DMS114 treated with DMSO at 0.1 percent for 48 hours (cell line): ENCODE measurements around the gene TTBK2.
A peak's percentile ranks its signal among the peaks of the same experiment; 100 is the strongest.
"Not testable (repeated sequence)": the region's sequence is repeated elsewhere in the genome, so short reads cannot be mapped to it uniquely, and the experiment has no call there.

ENCODE experiments used
- DNase-seq: peaks from one replicate; lab custom pipeline; 2025; ENCODE audit not compliant: unreplicated experiment; lab: John Stamatoyannopoulos, UW

TTBK2 gene

GRCh38 chr15:42766109-42766508 is 154.5 kb downstream of the TTBK2 start:
- DNase-seq = not testable (repeated sequence)

GRCh38 chr15:42764154-42764731 is 156.3 kb downstream of the TTBK2 start:
- DNase-seq = not testable (repeated sequence)

- not testable (repeated sequence) for DNase-seq
Observed at GRCh38 chr15:42761813-42762212, 158.8 kb downstream of the TTBK2 start.

GRCh38 chr15:42760759-42761158 is 159.8 kb downstream of the TTBK2 start:
- no peak for DNase-seq

DNA sequence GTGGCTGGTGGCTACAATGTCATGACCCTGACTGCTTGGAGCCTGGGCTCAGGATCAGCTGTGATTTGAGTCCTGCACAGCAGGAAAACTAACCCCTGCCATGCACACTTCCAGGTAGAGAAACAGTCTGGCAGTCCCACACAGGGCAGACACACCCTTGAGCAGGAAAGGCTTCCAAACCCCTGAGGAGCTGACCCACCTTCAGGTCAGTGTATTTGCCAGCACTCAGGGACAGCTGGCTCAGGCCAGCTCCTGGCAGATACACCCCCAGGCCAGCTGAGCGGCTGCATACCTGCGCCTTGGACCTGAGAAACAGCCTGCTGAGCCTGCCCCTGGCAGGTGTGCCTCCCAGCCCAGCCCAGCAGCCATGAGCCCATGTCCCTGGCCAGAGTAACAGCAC is 161.5 kb downstream of the TTBK2 start:
- DNase-seq = no peak

GRCh38 chr15:42750306-42750705 is 170.3 kb downstream of the TTBK2 start:
- DNase-seq = no peak

- no peak for DNase-seq
Observed at GRCh38 chr15:42749266-42749665, 171.3 kb downstream of the TTBK2 start.

DNA sequence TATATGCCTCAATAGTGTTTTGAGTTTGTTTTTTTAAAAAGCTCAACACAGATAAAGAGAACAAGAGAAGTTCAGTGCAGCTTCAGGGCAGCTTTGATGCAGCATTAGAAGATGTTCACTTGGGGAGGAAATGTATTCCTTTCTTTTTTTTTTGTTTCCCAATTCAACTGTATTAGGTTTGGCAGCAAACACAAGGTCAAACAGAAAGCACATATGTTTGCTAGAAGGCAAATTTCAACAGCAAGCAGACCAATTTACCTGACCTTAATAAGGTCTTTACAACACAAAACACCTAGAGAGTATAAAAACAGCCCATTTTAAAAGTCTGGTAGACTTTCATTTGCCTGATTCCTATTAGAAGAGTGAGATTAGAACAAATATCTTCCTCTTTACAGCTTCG is 176.4 kb downstream of the TTBK2 start:
- DNase-seq = no peak

GRCh38 chr15:42742149-42742548 is 178.4 kb downstream of the TTBK2 start:
- DNase-seq = no peak

DNA sequence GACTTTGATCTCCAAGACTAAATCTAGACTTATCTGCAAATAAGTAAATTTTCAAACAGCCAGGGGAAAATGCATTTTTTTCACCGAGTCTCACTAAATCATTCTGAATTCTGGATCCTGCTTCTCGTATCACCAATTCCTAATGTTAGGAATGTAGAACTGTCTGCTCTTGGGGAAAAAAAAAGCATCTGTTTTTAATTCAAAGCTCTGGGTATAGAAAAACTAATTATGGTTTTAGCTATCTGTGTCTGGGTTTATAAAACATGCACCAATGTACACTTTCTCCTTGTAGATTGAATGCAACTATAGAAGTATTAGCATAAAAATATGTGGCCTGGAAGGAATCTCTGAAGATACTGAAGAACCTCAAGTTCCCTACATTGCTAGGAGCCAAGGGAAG is 178.9 kb downstream of the TTBK2 start:
- DNase-seq = no peak

DNA sequence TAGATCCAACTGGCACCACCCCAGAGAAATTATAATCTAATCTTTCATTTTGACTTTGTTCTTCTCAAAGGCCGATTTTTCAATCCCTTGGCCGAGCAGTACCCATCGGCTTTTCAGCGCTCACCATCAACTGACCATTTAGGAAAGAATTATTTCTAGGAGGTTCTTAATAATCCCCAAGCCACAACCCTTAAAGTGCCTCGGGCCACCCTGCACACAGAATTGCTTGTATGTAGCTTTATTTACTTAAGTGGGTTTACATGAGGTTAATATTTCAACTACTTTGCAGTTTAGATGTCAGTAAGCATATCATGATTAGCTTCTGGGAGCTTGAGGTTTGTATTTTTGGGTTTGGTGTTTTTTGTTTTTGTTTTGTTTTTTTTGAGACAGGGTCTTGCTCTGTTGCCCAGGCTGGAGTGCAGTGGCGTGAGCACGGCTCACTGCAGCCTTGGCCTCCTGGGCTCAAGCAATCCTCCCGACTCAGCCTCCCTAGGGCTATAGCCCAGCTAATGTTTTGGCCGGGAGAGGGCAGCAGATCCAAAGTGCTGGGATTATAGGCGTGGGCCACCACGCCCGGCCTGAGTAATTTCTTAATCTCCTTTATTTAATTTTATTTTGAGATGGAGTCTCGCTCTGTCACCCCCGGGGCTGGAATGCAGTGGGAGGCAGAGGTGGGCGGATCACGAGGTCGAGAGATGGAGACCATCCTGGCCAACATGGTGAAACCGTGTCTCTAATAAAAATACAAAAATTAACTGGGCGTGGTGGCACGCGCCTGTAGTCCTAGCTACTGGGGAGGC is 182.8 kb downstream of the TTBK2 start:
- DNase-seq = no peak

- peak; percentile 54 for DNase-seq
Observed at GRCh38 chr15:42736793-42737528, 183.6 kb downstream of the TTBK2 start, which contains the start of gene CDAN1. TSS of gene CDAN1 (minus strand) at chr15:42737128. CDS start at chr15:42737102, 26 bp downstream.

GRCh38 chr15:42736178-42736792 is 184.3 kb downstream of the TTBK2 start:
- DNase-seq = no peak

DNA sequence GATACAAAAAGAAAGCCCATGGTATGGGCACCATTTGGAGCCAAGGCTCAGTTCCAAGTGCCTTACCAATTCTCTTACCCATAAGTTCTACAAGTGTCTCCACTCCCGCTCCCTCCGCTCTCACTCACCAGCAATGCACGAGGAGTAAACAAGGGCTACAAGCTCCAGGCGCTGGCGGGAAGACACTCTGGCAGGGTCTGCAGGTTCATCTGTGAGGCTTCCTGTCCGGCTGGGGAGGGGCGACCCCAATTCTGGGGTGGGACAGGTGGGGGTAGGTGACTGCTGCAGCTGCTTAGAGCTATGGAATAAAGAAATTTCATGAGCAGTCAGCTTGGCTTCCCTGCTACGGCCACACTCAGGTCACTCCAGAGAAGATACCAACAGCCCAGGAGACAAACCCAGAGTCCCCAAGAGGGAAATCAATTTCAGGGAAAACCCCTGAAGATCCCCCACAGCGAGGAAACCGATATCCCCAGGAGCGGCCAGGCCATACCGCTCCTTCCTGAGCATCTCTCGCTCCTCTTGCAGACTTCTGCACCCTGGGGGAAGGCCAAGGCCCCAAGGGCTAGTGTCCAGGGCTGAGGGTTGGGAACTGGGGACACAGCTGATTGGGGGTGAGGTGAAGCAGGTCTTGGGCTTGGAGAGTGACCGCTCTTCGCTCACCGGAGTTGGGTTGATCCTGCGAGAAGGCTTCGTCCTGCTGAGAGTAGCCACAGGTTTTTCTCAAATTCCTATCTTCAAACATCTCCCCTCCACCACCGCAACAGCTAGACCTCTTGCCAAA is 185.0 kb downstream of the TTBK2 start:
- no peak for DNase-seq

- no peak for DNase-seq
Observed at GRCh38 chr15:42734076-42734672, 186.4 kb downstream of the TTBK2 start.

- no peak for DNase-seq
Observed at GRCh38 chr15:42733027-42733426, 187.6 kb downstream of the TTBK2 start.

- DNase-seq = no peak
Observed at GRCh38 chr15:42732095-42732827, 188.3 kb downstream of the TTBK2 start.

- DNase-seq = no peak
Observed at GRCh38 chr15:42731461-42731860, 189.1 kb downstream of the TTBK2 start.

GRCh38 chr15:42730536-42730935 is 190.0 kb downstream of the TTBK2 start:
- DNase-seq = no peak

DNA sequence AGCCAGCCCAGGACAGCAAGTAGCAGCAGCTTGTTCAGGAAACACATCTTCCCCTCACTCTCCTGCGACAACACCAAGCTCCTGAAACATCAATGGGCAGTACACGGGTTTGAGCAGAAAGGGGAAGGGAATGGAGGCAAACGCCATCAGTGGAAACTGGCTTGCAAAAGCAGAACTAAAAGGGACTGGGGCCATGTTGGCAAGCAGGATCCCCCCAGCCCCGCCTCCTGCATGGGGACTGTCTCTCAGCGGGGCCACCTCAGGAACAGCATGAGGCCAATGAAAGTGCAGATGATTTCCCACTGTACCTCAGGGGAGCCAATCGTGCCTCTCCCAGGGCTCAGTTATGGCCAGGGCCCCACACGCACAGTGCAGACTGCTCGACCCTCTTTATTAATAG is 190.4 kb downstream of the TTBK2 start:
- no peak for DNase-seq
